Caco-2 (cell line): ENCODE data around the gene ABCC1. TPM values are rescaled to one million over a fixed set of nuclear protein-coding genes. Genes with fewer than 3 reads are reported as not detected.
A peak's percentile ranks its signal among the peaks of the same experiment; 100 is the strongest.

Experiments used
- BruUV-seq: library from RNA; stranded (reverse); fragments of 400-500 nt; replicated peaks from 2 replicates; lab custom pipeline; 2021; lab: Mats Ljungman, UMichigan
- CTCF ChIA-PET: fragments of 300-600 bp; sonication (Branson Sonifier 250); formaldehyde crosslinking; loops from one replicate; lab custom pipeline; 2022; ENCODE audit warnings: antibody characterized with exemption; lab: Charles Lee
- POLR2A ChIA-PET: fragments of 300-600 bp; sonication (Branson Sonifier 250); formaldehyde crosslinking; loops from one replicate; lab custom pipeline; 2022; ENCODE audit warnings: antibody characterized with exemption; lab: Charles Lee
- DNase-seq, 2 experiments: peaks; one replicate each; pipeline versions ENCODE4 v3.0.0 to v3.0.0-alpha.2; 2020 to 2022
- H3K27me3 ChIP-seq: replicated peaks from 2 replicates; pipeline ENCODE4 v1.6.0; 2011; ENCODE audit warnings: low read length; ENCODE audit not compliant: control insufficient read depth, insufficient read depth
- H3K36me3 ChIP-seq: 2 replicates; pipeline ENCODE4 v1.5.1; 2011; ENCODE audit warnings: low read length; ENCODE audit not compliant: control insufficient read depth, insufficient read depth
- H3K4me1 ChIP-seq: fragments of 250-450 bp; sonication (Bioruptor Pico); 2 replicates; pipeline ENCODE4 v1.5.1; 2020; ENCODE audit warnings: mild to moderate bottlenecking
- H3K4me3 ChIP-seq: 2 replicates; pipeline ENCODE4 v1.5.1; 2011; ENCODE audit warnings: low read depth, mild to moderate bottlenecking, control low read depth, low read length
- H3K9me3 ChIP-seq: fragments of 250-450 bp; sonication (Bioruptor Pico); 2 replicates; pipeline ENCODE4 v1.5.1; 2020; ENCODE audit warnings: mild to moderate bottlenecking, moderate library complexity
- H3K27ac Mint-ChIP-seq: one replicate; pipeline ENCODE4 v1.8.0; 2022; ENCODE audit warnings: mixed read lengths; ENCODE audit not compliant: unreplicated experiment
- H3K27me3 Mint-ChIP-seq: one replicate; pipeline ENCODE4 v1.8.0; 2022; ENCODE audit warnings: mixed read lengths; ENCODE audit not compliant: insufficient read depth, unreplicated experiment
- H3K36me3 Mint-ChIP-seq: one replicate; pipeline ENCODE4 v1.8.0; 2022; ENCODE audit warnings: mild to moderate bottlenecking, mixed read lengths; ENCODE audit not compliant: insufficient read depth, unreplicated experiment
- H3K4me1 Mint-ChIP-seq: one replicate; pipeline ENCODE4 v1.8.0; 2022; ENCODE audit warnings: low read depth, mixed read lengths; ENCODE audit not compliant: unreplicated experiment
- H3K4me3 Mint-ChIP-seq: one replicate; pipeline ENCODE4 v1.8.0; 2022; ENCODE audit warnings: mild to moderate bottlenecking, moderate library complexity, mixed read lengths; ENCODE audit not compliant: unreplicated experiment
- H3K9me3 Mint-ChIP-seq: one replicate; pipeline ENCODE4 v1.8.0; 2022; ENCODE audit warnings: mixed read lengths; ENCODE audit not compliant: unreplicated experiment
- CTCF ChIP-seq, 2 experiments: fragments of 200-600 bp in 1 of 2; IDR thresholded peaks; 1 replicate in 1 of 2; 2 replicates in 1 of 2; pipeline versions ENCODE4 v1.5.1 to v1.8.0; 2011 to 2022; ENCODE audit warnings: antibody characterized with exemption in 1 of 2, control low read depth in 1 of 2, inconsistent platforms in 1 of 2, low read depth in 1 of 2, low read length in 1 of 2, mild to moderate bottlenecking in 1 of 2, moderate library complexity in 1 of 2; ENCODE audit not compliant: insufficient read depth in 1 of 2, severe bottlenecking in 1 of 2, unreplicated experiment in 1 of 2
- intact Hi-C: fragments of 100-400 bp; cut with micrococcal nuclease; formaldehyde crosslinking; loops from one replicate; pipeline ENCODE4 v1.10.0; 2022; ENCODE audit not compliant: unreplicated experiment
- total RNA-seq: library from RNA; stranded (reverse); gene quantifications from 2 replicates; pipeline ENCODE4 v1.2.3, GENCODE V29; 2022

Gene ABCC1
- total RNA-seq, 1 experiment from 2014 or later = 22.3 TPM

- no peak for TF ChIP-seq CTCF (IDR thresholded peaks at IDR 0.05; ENCODE audit: insufficient read depth in 1 of 2, low read depth in 1 of 2, low read length in 1 of 2, severe bottlenecking in 1 of 2, unreplicated experiment in 1 of 2)
- Histone ChIP-seq H3K4me1 (peaks cover 12% of the 10 kb centered on the region), H3K27me3 (no peaks in the 10 kb centered on the region), H3K36me3 (no peaks in the 10 kb centered on the region), H3K4me3 (no peak overlapping the region), H3K9me3 (no peaks in the 10 kb centered on the region)
- no peak overlapping the region for H3K4me3 Mint-ChIP-seq
- ChIA-PET CTCF (no interaction called here), POLR2A (interaction anchor here (0.6 kb wide), 1 partner anchor 30 kb away, joined by 3 read pairs; no protein-coding TSS in a partner anchor)
- intact Hi-C loops = no loop called here
- no peaks in the 10 kb centered on the region for H3K9me3 Mint-ChIP-seq
- H3K36me3 Mint-ChIP-seq = no peaks in the 10 kb centered on the region
- no TSS peak for BruUV-seq
- H3K27ac Mint-ChIP-seq = no peak overlapping the region
- no peaks in the 10 kb centered on the region for H3K27me3 Mint-ChIP-seq
- DNase-seq = no peak
- H3K4me1 Mint-ChIP-seq = peaks cover 7% of the 10 kb centered on the region
Observed at GRCh38 chr16:15925631-15926030, 23.8 kb upstream of the ABCC1 start.

GRCh38 chr16:15928261-15929104 lies 20.9 kb upstream of the ABCC1 start:
- H3K27me3 Mint-ChIP-seq = no peaks in the 10 kb centered on the region
- ChIA-PET CTCF (no interaction called here), POLR2A (no interaction called here)
- TF ChIP-seq CTCF (IDR thresholded peaks at IDR 0.05; ENCODE audit: insufficient read depth in 1 of 2, low read depth in 1 of 2, low read length in 1 of 2, severe bottlenecking in 1 of 2, unreplicated experiment in 1 of 2) = no peak
- no peaks in the 10 kb centered on the region for H3K36me3 ChIP-seq
- DNase-seq = peak; percentile 47 to 49
- H3K27ac Mint-ChIP-seq = peak overlapping the region; percentile 50
- H3K4me1 ChIP-seq = peaks cover 12% of the 10 kb centered on the region
- no peaks in the 10 kb centered on the region for H3K9me3 Mint-ChIP-seq
- no peak overlapping the region for H3K4me3 ChIP-seq
- no peaks in the 10 kb centered on the region for H3K36me3 Mint-ChIP-seq
- intact Hi-C loops = no loop called here
- H3K4me3 Mint-ChIP-seq = no peak overlapping the region
- no peaks in the 10 kb centered on the region for H3K27me3 ChIP-seq
- BruUV-seq = no TSS peak
- H3K4me1 Mint-ChIP-seq = peaks cover 7% of the 10 kb centered on the region
- no peaks in the 10 kb centered on the region for H3K9me3 ChIP-seq

- BruUV-seq = no TSS peak
- intact Hi-C loops = no loop called here
- ChIA-PET CTCF (no interaction called here), POLR2A (no interaction called here)
- DNase-seq = no peak
- H3K27ac Mint-ChIP-seq = no peak overlapping the region
- Histone ChIP-seq H3K4me1 (peaks cover 11% of the 10 kb centered on the region), H3K27me3 (no peaks in the 10 kb centered on the region), H3K4me3 (no peak overlapping the region), H3K9me3 (no peaks in the 10 kb centered on the region), H3K36me3 (no peaks in the 10 kb centered on the region)
- H3K27me3 Mint-ChIP-seq = no peaks in the 10 kb centered on the region
- no peak for TF ChIP-seq CTCF (IDR thresholded peaks at IDR 0.05; ENCODE audit: insufficient read depth in 1 of 2, low read depth in 1 of 2, low read length in 1 of 2, severe bottlenecking in 1 of 2, unreplicated experiment in 1 of 2)
- no peaks in the 10 kb centered on the region for H3K9me3 Mint-ChIP-seq
- no peak overlapping the region for H3K4me3 Mint-ChIP-seq
- H3K4me1 Mint-ChIP-seq = peaks cover 7% of the 10 kb centered on the region
- no peaks in the 10 kb centered on the region for H3K36me3 Mint-ChIP-seq
Observed at GRCh38 chr16:15932939-15933338, 16.5 kb upstream of the ABCC1 start.
